ENCODE measurements around the gene DNAH10.
"Not testable (repeated sequence)": the region's sequence is repeated elsewhere in the genome, so short reads cannot be mapped to it uniquely, and the experiment has no call there.

DNAH10 gene

GRCh38 chr12:123787466-123787865 lies 25.4 kb downstream of the DNAH10 start:
- POLR2A ChIA-PET: no interaction called here
- H3K27ac ChIP-seq (ENCODE audit: insufficient read depth in 1 of 2, low read depth in 1 of 2, low read length in 2 of 2, poor library complexity in 1 of 2, severe bottlenecking in 2 of 2): no peak overlapping the region
- no peaks in the 10 kb centered on the region for H3K36me3 ChIP-seq (ENCODE audit: control insufficient read depth in 4 of 4, insufficient read depth in 4 of 4, low read length in 3 of 4)
- H3K4me3 ChIP-seq (ENCODE audit: control insufficient read depth in 1 of 7, extremely low read depth in 1 of 7, insufficient read depth in 4 of 7, low read depth in 2 of 7, low read length in 6 of 7): no peak overlapping the region
- H3K27me3 ChIP-seq (replicated peaks in 2 of 5; ENCODE audit: control insufficient read depth in 4 of 5, insufficient read depth in 5 of 5, low read length in 4 of 5): no peaks in the 10 kb centered on the region
- CTCF ChIA-PET: no interaction called here
- WGBS (ENCODE audit: insufficient coverage): 97% methylated on average over 25 of the region's 25 CpGs
- H3K4me1 ChIP-seq (ENCODE audit: control extremely low read depth in 1 of 4, control insufficient read depth in 4 of 4, insufficient read depth in 4 of 4, low read length in 3 of 4): no peaks in the 10 kb centered on the region
- no peak for DNase-seq
- H3K9me3 ChIP-seq (ENCODE audit: control extremely low read depth in 1 of 5, control insufficient read depth in 4 of 5, insufficient read depth in 2 of 5, low read depth in 1 of 5, low read length in 4 of 5): peaks cover 0 to 2% (median 0%) of the 10 kb centered on the region in 5 experiments

- no peaks in the 10 kb centered on the region for H3K4me1 ChIP-seq (ENCODE audit: control extremely low read depth in 1 of 4, control insufficient read depth in 4 of 4, insufficient read depth in 4 of 4, low read length in 3 of 4)
- H3K27me3 ChIP-seq (replicated peaks in 2 of 5; ENCODE audit: control insufficient read depth in 4 of 5, insufficient read depth in 5 of 5, low read length in 4 of 5): no peaks in the 10 kb centered on the region
- POLR2A ChIA-PET: no interaction called here
- no peaks in the 10 kb centered on the region for H3K36me3 ChIP-seq (ENCODE audit: control insufficient read depth in 4 of 4, insufficient read depth in 4 of 4, low read length in 3 of 4)
- DNase-seq: no peak
- H3K4me3 ChIP-seq (ENCODE audit: control insufficient read depth in 1 of 7, extremely low read depth in 1 of 7, insufficient read depth in 4 of 7, low read depth in 2 of 7, low read length in 6 of 7): no peak overlapping the region
- H3K27ac ChIP-seq (ENCODE audit: insufficient read depth in 1 of 2, low read depth in 1 of 2, low read length in 2 of 2, poor library complexity in 1 of 2, severe bottlenecking in 2 of 2): no peak overlapping the region
- CTCF ChIA-PET: no interaction called here
- H3K9me3 ChIP-seq (ENCODE audit: control extremely low read depth in 1 of 5, control insufficient read depth in 4 of 5, insufficient read depth in 2 of 5, low read depth in 1 of 5, low read length in 4 of 5): peaks cover 0 to 2% (median 0%) of the 10 kb centered on the region in 5 experiments
- 81% methylated on average over 6 of the region's 9 CpGs for WGBS (ENCODE audit: insufficient coverage)
These were observed 26.4 kb downstream of the DNAH10 start for GRCh38 chr12:123788541-123788940.

- POLR2A ChIA-PET; H3K9me3 ChIP-seq (ENCODE audit: control extremely low read depth in 1 of 5, control insufficient read depth in 4 of 5, insufficient read depth in 2 of 5, low read depth in 1 of 5, low read length in 4 of 5); CTCF ChIA-PET; DNase-seq; H3K4me1 ChIP-seq (ENCODE audit: control extremely low read depth in 1 of 4, control insufficient read depth in 4 of 4, insufficient read depth in 4 of 4, low read length in 3 of 4); H3K27ac ChIP-seq (ENCODE audit: insufficient read depth in 1 of 2, low read depth in 1 of 2, low read length in 2 of 2, poor library complexity in 1 of 2, severe bottlenecking in 2 of 2); H3K27me3 ChIP-seq (replicated peaks in 2 of 5; ENCODE audit: control insufficient read depth in 4 of 5, insufficient read depth in 5 of 5, low read length in 4 of 5); H3K36me3 ChIP-seq (ENCODE audit: control insufficient read depth in 4 of 4, insufficient read depth in 4 of 4, low read length in 3 of 4); H3K4me3 ChIP-seq (ENCODE audit: control insufficient read depth in 1 of 7, extremely low read depth in 1 of 7, insufficient read depth in 4 of 7, low read depth in 2 of 7, low read length in 6 of 7): not testable (repeated sequence)
- WGBS (ENCODE audit: insufficient coverage): 90% methylated on average over 3 of the region's 8 CpGs
These were observed 27.3 kb downstream of the DNAH10 start for GRCh38 chr12:123789422-123789821.

GRCh38 chr12:123790905-123791467 lies 28.9 kb downstream of the DNAH10 start:
- 94% methylated on average over 3 of the region's 4 CpGs for WGBS (ENCODE audit: insufficient coverage)
- Histone ChIP-seq H3K36me3 (ENCODE audit: control insufficient read depth in 4 of 4, insufficient read depth in 4 of 4, low read length in 3 of 4) (no peaks in the 10 kb centered on the region), H3K27ac (ENCODE audit: insufficient read depth in 1 of 2, low read depth in 1 of 2, low read length in 2 of 2, poor library complexity in 1 of 2, severe bottlenecking in 2 of 2) (no peak overlapping the region), H3K9me3 (ENCODE audit: control extremely low read depth in 1 of 5, control insufficient read depth in 4 of 5, insufficient read depth in 2 of 5, low read depth in 1 of 5, low read length in 4 of 5) (peaks cover 0 to 2% (median 0%) of the 10 kb centered on the region in 5 experiments), H3K4me3 (ENCODE audit: control insufficient read depth in 1 of 7, extremely low read depth in 1 of 7, insufficient read depth in 4 of 7, low read depth in 2 of 7, low read length in 6 of 7) (no peak overlapping the region), H3K4me1 (ENCODE audit: control extremely low read depth in 1 of 4, control insufficient read depth in 4 of 4, insufficient read depth in 4 of 4, low read length in 3 of 4) (no peaks in the 10 kb centered on the region), H3K27me3 (replicated peaks in 2 of 5; ENCODE audit: control insufficient read depth in 4 of 5, insufficient read depth in 5 of 5, low read length in 4 of 5) (no peaks in the 10 kb centered on the region)
- POLR2A ChIA-PET: no interaction called here
- DNase-seq: no peak
- CTCF ChIA-PET: interaction anchor here (1.6 to 1.9 kb wide), 2 partner anchors 9 to 14 kb away, joined by 4 to 6 read pairs; no protein-coding TSS in a partner anchor

GRCh38 chr12:123794027-123794426 lies 31.9 kb downstream of the DNAH10 start:
- no peak for DNase-seq
- Histone ChIP-seq H3K27me3 (replicated peaks in 2 of 5; ENCODE audit: control insufficient read depth in 4 of 5, insufficient read depth in 5 of 5, low read length in 4 of 5) (no peaks in the 10 kb centered on the region), H3K27ac (ENCODE audit: insufficient read depth in 1 of 2, low read depth in 1 of 2, low read length in 2 of 2, poor library complexity in 1 of 2, severe bottlenecking in 2 of 2) (no peak overlapping the region), H3K4me3 (ENCODE audit: control insufficient read depth in 1 of 7, extremely low read depth in 1 of 7, insufficient read depth in 4 of 7, low read depth in 2 of 7, low read length in 6 of 7) (no peak overlapping the region), H3K9me3 (ENCODE audit: control extremely low read depth in 1 of 5, control insufficient read depth in 4 of 5, insufficient read depth in 2 of 5, low read depth in 1 of 5, low read length in 4 of 5) (peaks cover 0 to 2% (median 0%) of the 10 kb centered on the region in 5 experiments), H3K4me1 (ENCODE audit: control extremely low read depth in 1 of 4, control insufficient read depth in 4 of 4, insufficient read depth in 4 of 4, low read length in 3 of 4) (no peaks in the 10 kb centered on the region), H3K36me3 (ENCODE audit: control insufficient read depth in 4 of 4, insufficient read depth in 4 of 4, low read length in 3 of 4) (no peaks in the 10 kb centered on the region)
- POLR2A ChIA-PET: no interaction called here
- CTCF ChIA-PET: no interaction called here
- 100% methylated on average over 3 of the region's 7 CpGs for WGBS (ENCODE audit: insufficient coverage)

- no CpG with 5 or more reads among the region's 2 CpGs for WGBS (ENCODE audit: insufficient coverage)
- H3K27ac ChIP-seq (ENCODE audit: insufficient read depth in 1 of 2, low read depth in 1 of 2, low read length in 2 of 2, poor library complexity in 1 of 2, severe bottlenecking in 2 of 2): no peak overlapping the region
- no peaks in the 10 kb centered on the region for H3K9me3 ChIP-seq (ENCODE audit: control extremely low read depth in 1 of 5, control insufficient read depth in 4 of 5, insufficient read depth in 2 of 5, low read depth in 1 of 5, low read length in 4 of 5)
- no peaks in the 10 kb centered on the region for H3K4me1 ChIP-seq (ENCODE audit: control extremely low read depth in 1 of 4, control insufficient read depth in 4 of 4, insufficient read depth in 4 of 4, low read length in 3 of 4)
- ChIA-PET CTCF (interaction anchor here (0.7 kb wide), 1 partner anchor 1002 kb away, joined by 3 read pairs; no protein-coding TSS in a partner anchor), POLR2A (no interaction called here)
- H3K4me3 ChIP-seq (ENCODE audit: control insufficient read depth in 1 of 7, extremely low read depth in 1 of 7, insufficient read depth in 4 of 7, low read depth in 2 of 7, low read length in 6 of 7): no peak overlapping the region
- H3K27me3 ChIP-seq (replicated peaks in 2 of 5; ENCODE audit: control insufficient read depth in 4 of 5, insufficient read depth in 5 of 5, low read length in 4 of 5): no peaks in the 10 kb centered on the region
- DNase-seq: no peak
- no peaks in the 10 kb centered on the region for H3K36me3 ChIP-seq (ENCODE audit: control insufficient read depth in 4 of 4, insufficient read depth in 4 of 4, low read length in 3 of 4)
These were observed 36.4 kb downstream of the DNAH10 start for GRCh38 chr12:123798518-123798917.

GRCh38 chr12:123799227-123799626 lies 37.1 kb downstream of the DNAH10 start:
- CTCF ChIA-PET: no interaction called here
- no peaks in the 10 kb centered on the region for H3K9me3 ChIP-seq (ENCODE audit: control extremely low read depth in 1 of 5, control insufficient read depth in 4 of 5, insufficient read depth in 2 of 5, low read depth in 1 of 5, low read length in 4 of 5)
- POLR2A ChIA-PET: no interaction called here
- H3K27ac ChIP-seq (ENCODE audit: insufficient read depth in 1 of 2, low read depth in 1 of 2, low read length in 2 of 2, poor library complexity in 1 of 2, severe bottlenecking in 2 of 2): no peak overlapping the region
- H3K36me3 ChIP-seq (ENCODE audit: control insufficient read depth in 4 of 4, insufficient read depth in 4 of 4, low read length in 3 of 4): no peaks in the 10 kb centered on the region
- no peak for DNase-seq
- 98% methylated on average over 13 of the region's 13 CpGs for WGBS (ENCODE audit: insufficient coverage)
- H3K4me1 ChIP-seq (ENCODE audit: control extremely low read depth in 1 of 4, control insufficient read depth in 4 of 4, insufficient read depth in 4 of 4, low read length in 3 of 4): no peaks in the 10 kb centered on the region
- H3K4me3 ChIP-seq (ENCODE audit: control insufficient read depth in 1 of 7, extremely low read depth in 1 of 7, insufficient read depth in 4 of 7, low read depth in 2 of 7, low read length in 6 of 7): no peak overlapping the region
- H3K27me3 ChIP-seq (replicated peaks in 2 of 5; ENCODE audit: control insufficient read depth in 4 of 5, insufficient read depth in 5 of 5, low read length in 4 of 5): no peaks in the 10 kb centered on the region
